Prostate gland (tissue), 2 donors: ENCODE results near the gene MAML1. TPM values are rescaled to one million over a fixed set of nuclear protein-coding genes. Genes with fewer than 3 reads are reported as not detected.

Experiments used
- DNase-seq: peaks from one replicate; pipeline ENCODE4 v3.0.0-alpha.2; 2019; ENCODE audit warnings: low spot score
- H3K27ac ChIP-seq, 2 donors: fragments of 200-600 bp; sonication (generic); 2 replicates each; pipeline ENCODE4 v1.5.1; 2017 to 2019
- H3K27me3 ChIP-seq: fragments of 200-600 bp; sonication (generic); replicated peaks from 2 replicates; pipeline ENCODE4 v1.5.1; 2019; ENCODE audit not compliant: insufficient read depth
- H3K36me3 ChIP-seq, 2 donors: fragments of 200-600 bp; sonication (generic); 1 replicate in 1 of 2; 2 replicates in 1 of 2; pipeline versions ENCODE4 v1.5.1 to v1.8.1; 2017 to 2019
- H3K4me1 ChIP-seq: fragments of 200-600 bp; sonication (generic); replicated peaks from 2 replicates; pipeline ENCODE4 v1.5.1; 2019
- H3K4me3 ChIP-seq, 2 donors: fragments of 200-600 bp; sonication (generic); 2 replicates each; pipeline ENCODE4 v1.5.1; 2017 to 2019
- H3K9me3 ChIP-seq: fragments of 200-600 bp; sonication (generic); 2 replicates; pipeline ENCODE4 v1.5.1; 2017
- CTCF ChIP-seq, 4 experiments: fragments of 200-600 bp in 2 of 4; fragments of 450-650 bp in 2 of 4; sonication (generic) in 2 of 4; IDR thresholded peaks; 1 replicate in 3 of 4; 2 replicates in 1 of 4; pipeline ENCODE4 v1.5.1; 2016 to 2019; ENCODE audit warnings: antibody characterized with exemption in 4 of 4, mild to moderate bottlenecking in 2 of 4, moderate library complexity in 2 of 4
- POLR2A ChIP-seq: fragments of 450-650 bp; IDR thresholded peaks from one replicate; pipeline ENCODE4 v1.6.1; 2016; ENCODE audit warnings: antibody characterized with exemption, mild to moderate bottlenecking
- POLR2AphosphoS5 ChIP-seq: sonication (generic); formaldehyde crosslinking; IDR thresholded peaks from one replicate; pipeline ENCODE4 v1.6.1; 2017; ENCODE audit warnings: antibody characterized with exemption
- WGBS: methylation state at CpG from one replicate; pipeline ENCODE4 v1.1.5; 2018; 5-methylcytosine and 5-hydroxymethylcytosine counted together
- intact Hi-C: fragments of 100-400 bp; cut with DNase I; formaldehyde crosslinking; loops from one replicate; pipeline ENCODE4 v1.14.2; 2022
- total RNA-seq, 2 donors: library from RNA; depleted of rRNA; stranded (reverse); fragments of >200 nt; gene quantifications; one replicate each; pipeline ENCODE4 v1.1.0, GENCODE V29; 2016

Gene MAML1
- total RNA-seq, 2 donors from 2014 or later: 33.9 to 54.7 TPM

- Histone ChIP-seq H3K9me3 (no peaks in the 10 kb centered on the region), H3K27me3 (no peaks in the 10 kb centered on the region), H3K36me3 (no peaks in the 10 kb centered on the region), H3K27ac (no peak overlapping the region), H3K4me3 (no peak overlapping the region), H3K4me1 (no peaks in the 10 kb centered on the region)
- TF ChIP-seq POLR2AphosphoS5 (no peak), CTCF (IDR thresholded peaks at IDR 0.05) (no peak), POLR2A (no peak)
- WGBS: 98% methylated on average over 2 of the region's 2 CpGs
- DNase-seq: no peak
- intact Hi-C loops: no loop called here
Observed at GRCh38 chr5:179746872-179747271, 14.2 kb downstream of the MAML1 start.

GRCh38 chr5:179747811-179748210 lies 15.2 kb downstream of the MAML1 start:
- H3K27me3 ChIP-seq: no peaks in the 10 kb centered on the region
- 89% methylated on average over 3 of the region's 3 CpGs for WGBS
- TF ChIP-seq CTCF (IDR thresholded peaks at IDR 0.05): no peak
- TF ChIP-seq POLR2A: no peak
- TF ChIP-seq POLR2AphosphoS5: no peak
- no peak overlapping the region for H3K4me3 ChIP-seq
- H3K27ac ChIP-seq: no peak overlapping the region
- intact Hi-C loops: no loop called here
- no peaks in the 10 kb centered on the region for H3K4me1 ChIP-seq
- DNase-seq: no peak
- no peaks in the 10 kb centered on the region for H3K9me3 ChIP-seq
- no peaks in the 10 kb centered on the region for H3K36me3 ChIP-seq

GRCh38 chr5:179749857-179750508 lies 17.4 kb downstream of the MAML1 start:
- TF ChIP-seq POLR2AphosphoS5 (no peak), CTCF (IDR thresholded peaks at IDR 0.05) (no peak), POLR2A (no peak)
- Histone ChIP-seq H3K9me3 (no peaks in the 10 kb centered on the region), H3K27me3 (no peaks in the 10 kb centered on the region), H3K4me1 (peaks cover 2% of the 10 kb centered on the region), H3K27ac (no peak overlapping the region), H3K36me3 (no peaks in the 10 kb centered on the region), H3K4me3 (no peak overlapping the region)
- intact Hi-C loops: no loop called here
- 79% methylated on average over 8 of the region's 8 CpGs for WGBS
- no peak for DNase-seq

DNA sequence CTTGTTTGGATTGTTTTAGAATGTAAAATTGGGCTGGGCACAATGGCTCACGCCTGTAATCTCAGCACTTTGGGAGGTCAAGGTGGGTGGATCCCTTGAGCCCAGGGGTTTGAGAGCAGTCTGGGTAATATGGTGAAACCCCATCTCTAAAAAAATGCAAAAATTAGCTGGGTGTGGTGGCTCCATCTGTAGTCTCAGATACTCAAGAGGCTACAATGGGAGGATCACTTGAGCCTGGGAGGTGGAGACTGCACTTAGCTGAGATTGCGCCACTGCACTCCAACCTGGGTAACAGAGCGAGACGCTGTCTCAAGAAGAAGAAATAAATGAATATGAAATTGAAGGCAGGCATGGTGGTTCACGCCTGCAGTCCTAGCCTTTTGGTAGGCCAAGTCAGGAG lies 21.3 kb downstream of the MAML1 start:
- intact Hi-C loops: no loop called here
- Histone ChIP-seq H3K4me1 (peaks cover 6% of the 10 kb centered on the region), H3K4me3 (no peak overlapping the region), H3K9me3 (no peaks in the 10 kb centered on the region), H3K36me3 (no peaks in the 10 kb centered on the region), H3K27me3 (no peaks in the 10 kb centered on the region), H3K27ac (no peak overlapping the region)
- WGBS: 98% methylated on average over 5 of the region's 5 CpGs
- DNase-seq: no peak
- TF ChIP-seq POLR2A: no peak
- no peak for TF ChIP-seq POLR2AphosphoS5
- TF ChIP-seq CTCF (IDR thresholded peaks at IDR 0.05): no peak

- H3K4me3 ChIP-seq: no peak overlapping the region
- H3K9me3 ChIP-seq: no peaks in the 10 kb centered on the region
- WGBS: 51% methylated on average over 2 of the region's 2 CpGs
- H3K36me3 ChIP-seq: no peaks in the 10 kb centered on the region
- no peaks in the 10 kb centered on the region for H3K27me3 ChIP-seq
- intact Hi-C loops: no loop called here
- peaks cover 6% of the 10 kb centered on the region for H3K4me1 ChIP-seq
- no peak overlapping the region for H3K27ac ChIP-seq
- TF ChIP-seq POLR2AphosphoS5: no peak
- DNase-seq: no peak
Observed at GRCh38 chr5:179755022-179755421, 22.4 kb downstream of the MAML1 start.
